ENCODE measurements around the gene KHDC4. TPM values are rescaled to one million over a fixed set of nuclear protein-coding genes. Genes with fewer than 3 reads are reported as not detected.
A peak's percentile ranks its signal among the peaks of the same experiment; 100 is the strongest.

The KHDC4 gene
- total RNA-seq, 1 donor from 2014 or later = 47.6 TPM

- no peak overlapping the region for H3K4me3 ChIP-seq
- TF ChIP-seq POLR2AphosphoS5 (IDR thresholded peaks at IDR 0.05; ENCODE audit: insufficient read depth in 1 of 2, low read depth in 1 of 2) (no peak), POLR2A (IDR thresholded peaks at IDR 0.05) (no peak)
- TF ChIP-seq, protein P1, sequence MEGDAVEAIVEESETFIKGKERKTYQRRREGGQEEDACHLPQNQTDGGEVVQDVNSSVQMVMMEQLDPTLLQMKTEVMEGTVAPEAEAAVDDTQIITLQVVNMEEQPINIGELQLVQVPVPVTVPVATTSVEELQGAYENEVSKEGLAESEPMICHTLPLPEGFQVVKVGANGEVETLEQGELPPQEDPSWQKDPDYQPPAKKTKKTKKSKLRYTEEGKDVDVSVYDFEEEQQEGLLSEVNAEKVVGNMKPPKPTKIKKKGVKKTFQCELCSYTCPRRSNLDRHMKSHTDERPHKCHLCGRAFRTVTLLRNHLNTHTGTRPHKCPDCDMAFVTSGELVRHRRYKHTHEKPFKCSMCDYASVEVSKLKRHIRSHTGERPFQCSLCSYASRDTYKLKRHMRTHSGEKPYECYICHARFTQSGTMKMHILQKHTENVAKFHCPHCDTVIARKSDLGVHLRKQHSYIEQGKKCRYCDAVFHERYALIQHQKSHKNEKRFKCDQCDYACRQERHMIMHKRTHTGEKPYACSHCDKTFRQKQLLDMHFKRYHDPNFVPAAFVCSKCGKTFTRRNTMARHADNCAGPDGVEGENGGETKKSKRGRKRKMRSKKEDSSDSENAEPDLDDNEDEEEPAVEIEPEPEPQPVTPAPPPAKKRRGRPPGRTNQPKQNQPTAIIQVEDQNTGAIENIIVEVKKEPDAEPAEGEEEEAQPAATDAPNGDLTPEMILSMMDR (IDR thresholded peaks at IDR 0.05) = no peak
- no peak for DNase-seq (ENCODE audit: extremely low spot score in 2 of 2)
- no peaks in the 10 kb centered on the region for H3K27me3 ChIP-seq
- H3K27ac ChIP-seq = peak overlapping the region; percentile 63
- H3K4me1 ChIP-seq = peaks cover 71% of the 10 kb centered on the region
- peaks cover 0 to 47% of the 10 kb centered on the region in 2 donors for H3K36me3 ChIP-seq
- no peaks in the 10 kb centered on the region for H3K9me3 ChIP-seq
- intact Hi-C loops (cut with DNase I) = no loop called here
Measured at GRCh38 chr1:155968670-155969069, 34.5 kb upstream of the KHDC4 start.

GRCh38 chr1:155968051-155968400, 33.8 kb upstream of the KHDC4 start:
- Histone ChIP-seq H3K9me3 (no peaks in the 10 kb centered on the region), H3K4me1 (peaks cover 64% of the 10 kb centered on the region), H3K4me3 (no peak overlapping the region), H3K27ac (peak overlapping the region; percentile 63), H3K27me3 (no peaks in the 10 kb centered on the region), H3K36me3 (peaks cover 3 to 53% of the 10 kb centered on the region in 2 donors)
- no peak for DNase-seq (ENCODE audit: extremely low spot score in 2 of 2)
- intact Hi-C loops (cut with DNase I) = no loop called here
- TF ChIP-seq, protein P1 (IDR thresholded peaks at IDR 0.05) = no peak
- TF ChIP-seq POLR2A (IDR thresholded peaks at IDR 0.05) (no peak), POLR2AphosphoS5 (IDR thresholded peaks at IDR 0.05; ENCODE audit: insufficient read depth in 1 of 2, low read depth in 1 of 2) (no peak)

GRCh38 chr1:155967341-155968050, 33.3 kb upstream of the KHDC4 start:
- H3K4me3 ChIP-seq = no peak overlapping the region
- H3K27ac ChIP-seq = peak overlapping the region; percentile 63
- intact Hi-C loops (cut with DNase I) = no loop called here
- peaks cover 61% of the 10 kb centered on the region for H3K4me1 ChIP-seq
- no peak for DNase-seq (ENCODE audit: extremely low spot score in 2 of 2)
- H3K9me3 ChIP-seq = no peaks in the 10 kb centered on the region
- no peak for TF ChIP-seq POLR2A (IDR thresholded peaks at IDR 0.05)
- TF ChIP-seq, protein P1 (IDR thresholded peaks at IDR 0.05) = no peak
- no peak for TF ChIP-seq POLR2AphosphoS5 (IDR thresholded peaks at IDR 0.05; ENCODE audit: insufficient read depth in 1 of 2, low read depth in 1 of 2)
- H3K27me3 ChIP-seq = no peaks in the 10 kb centered on the region
- peaks cover 3 to 59% of the 10 kb centered on the region in 2 donors for H3K36me3 ChIP-seq

- Histone ChIP-seq H3K27me3 (no peaks in the 10 kb centered on the region), H3K27ac (peak overlapping the region; percentile 63), H3K9me3 (no peaks in the 10 kb centered on the region), H3K36me3 (peaks cover 3 to 66% of the 10 kb centered on the region in 2 donors), H3K4me1 (peaks cover 61% of the 10 kb centered on the region), H3K4me3 (no peak overlapping the region)
- no peak for DNase-seq (ENCODE audit: extremely low spot score in 2 of 2)
- intact Hi-C loops (cut with DNase I) = no loop called here
- TF ChIP-seq, protein P1 (IDR thresholded peaks at IDR 0.05) = no peak
- TF ChIP-seq POLR2A (IDR thresholded peaks at IDR 0.05) (no peak), POLR2AphosphoS5 (IDR thresholded peaks at IDR 0.05; ENCODE audit: insufficient read depth in 1 of 2, low read depth in 1 of 2) (no peak)
Measured at GRCh38 chr1:155966750-155967149, 32.5 kb upstream of the KHDC4 start.

- no peak for DNase-seq (ENCODE audit: extremely low spot score in 2 of 2)
- no peak overlapping the region for H3K4me3 ChIP-seq
- peaks cover 3 to 72% of the 10 kb centered on the region in 2 donors for H3K36me3 ChIP-seq
- intact Hi-C loops (cut with DNase I) = no loop called here
- no peaks in the 10 kb centered on the region for H3K27me3 ChIP-seq
- peaks cover 59% of the 10 kb centered on the region for H3K4me1 ChIP-seq
- H3K9me3 ChIP-seq = no peaks in the 10 kb centered on the region
- TF ChIP-seq POLR2AphosphoS5 (IDR thresholded peaks at IDR 0.05; ENCODE audit: insufficient read depth in 1 of 2, low read depth in 1 of 2) (no peak), POLR2A (IDR thresholded peaks at IDR 0.05) (no peak)
- TF ChIP-seq, protein P1 (IDR thresholded peaks at IDR 0.05) = no peak
- H3K27ac ChIP-seq = peak overlapping the region; percentile 63
Measured at GRCh38 chr1:155966135-155966534, 31.9 kb upstream of the KHDC4 start.

Measured in vagina (tissue), 2 donors.